GM19463 (cell line): ENCODE results near the gene CAPN9.
"Not testable (repeated sequence)": the region's sequence is repeated elsewhere in the genome, so short reads cannot be mapped to it uniquely, and the experiment has no call there.

Experiments used
- ATAC-seq: cut with Tn5 transposase; IDR thresholded peaks from one replicate; pipeline ENCODE4 v1.9.1; 2021; ENCODE audit warnings: mild to moderate bottlenecking, moderate library complexity; ENCODE audit not compliant: unreplicated experiment

CAPN9 gene

GRCh38 chr1:230709619-230710542 is 37.3 kb upstream of the CAPN9 start:
- no peak for ATAC-seq

- no peak for ATAC-seq
Measured at GRCh38 chr1:230710543-230710904, 36.7 kb upstream of the CAPN9 start.

GRCh38 chr1:230711245-230711644 is 35.9 kb upstream of the CAPN9 start:
- ATAC-seq: no peak

GRCh38 chr1:230712470-230712942 is 34.7 kb upstream of the CAPN9 start:
- no peak for ATAC-seq

- no peak for ATAC-seq
Measured at GRCh38 chr1:230713138-230713537, 34.0 kb upstream of the CAPN9 start.

GRCh38 chr1:230713547-230713914 is 33.7 kb upstream of the CAPN9 start:
- no peak for ATAC-seq

- no peak for ATAC-seq
Measured at GRCh38 chr1:230713915-230714764, 33.0 kb upstream of the CAPN9 start, which contains the start of gene AGT. Gene AGT, minus strand, starts transcription at chr1:230714122. Its CDS starts 3,299 bp downstream, at chr1:230710823.

- ATAC-seq: no peak
Measured at GRCh38 chr1:230715510-230715909, 31.7 kb upstream of the CAPN9 start.

- not testable (repeated sequence) for ATAC-seq
Measured at GRCh38 chr1:230716453-230716852, 30.7 kb upstream of the CAPN9 start.

GRCh38 chr1:230717251-230717650 is 29.9 kb upstream of the CAPN9 start:
- ATAC-seq: no peak

GRCh38 chr1:230721849-230722522 is 25.2 kb upstream of the CAPN9 start:
- ATAC-seq: not testable (repeated sequence)

- ATAC-seq: no peak
Measured at GRCh38 chr1:230725256-230726012, 21.8 kb upstream of the CAPN9 start.

- ATAC-seq: no peak
Measured at GRCh38 chr1:230728710-230729392, 18.3 kb upstream of the CAPN9 start.

GRCh38 chr1:230730977-230731376 is 16.2 kb upstream of the CAPN9 start:
- no peak for ATAC-seq

- no peak for ATAC-seq
Measured at GRCh38 chr1:230735447-230735846, 11.7 kb upstream of the CAPN9 start.

GRCh38 chr1:230737622-230738262 is 9.4 kb upstream of the CAPN9 start:
- ATAC-seq: no peak

GRCh38 chr1:230739564-230740290 is 7.5 kb upstream of the CAPN9 start:
- no peak for ATAC-seq

- no peak for ATAC-seq
Measured at GRCh38 chr1:230743899-230744298, 3.3 kb upstream of the CAPN9 start.

GRCh38 chr1:230744382-230744781 is 2.8 kb upstream of the CAPN9 start:
- no peak for ATAC-seq
